ENCODE measurements around the gene MRPL28.
"Not testable (repeated sequence)": the region's sequence is repeated elsewhere in the genome, so short reads cannot be mapped to it uniquely, and the experiment has no call there.

MRPL28 gene

DNA sequence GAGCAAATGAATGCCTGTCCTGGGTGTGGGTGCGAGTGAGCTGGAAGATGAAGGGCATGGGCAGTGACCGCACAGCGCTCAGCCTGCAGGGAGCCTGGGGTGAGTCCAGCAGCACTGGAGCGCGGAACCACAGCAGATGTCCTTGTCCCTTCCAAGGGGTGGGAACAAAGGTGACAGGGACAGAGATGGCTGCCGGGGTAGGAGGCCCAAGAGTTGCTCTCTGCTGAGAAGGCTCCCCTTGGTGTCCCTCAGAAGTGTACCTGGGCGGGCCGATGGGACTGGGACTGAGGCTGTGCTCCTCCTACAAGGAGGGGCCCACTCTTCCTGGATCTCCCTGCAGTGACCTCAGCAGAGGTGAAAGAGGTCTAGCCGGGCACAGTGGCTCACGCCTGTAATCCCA, 19.0 kb upstream of the MRPL28 start:
- no peak for DNase-seq

DNA sequence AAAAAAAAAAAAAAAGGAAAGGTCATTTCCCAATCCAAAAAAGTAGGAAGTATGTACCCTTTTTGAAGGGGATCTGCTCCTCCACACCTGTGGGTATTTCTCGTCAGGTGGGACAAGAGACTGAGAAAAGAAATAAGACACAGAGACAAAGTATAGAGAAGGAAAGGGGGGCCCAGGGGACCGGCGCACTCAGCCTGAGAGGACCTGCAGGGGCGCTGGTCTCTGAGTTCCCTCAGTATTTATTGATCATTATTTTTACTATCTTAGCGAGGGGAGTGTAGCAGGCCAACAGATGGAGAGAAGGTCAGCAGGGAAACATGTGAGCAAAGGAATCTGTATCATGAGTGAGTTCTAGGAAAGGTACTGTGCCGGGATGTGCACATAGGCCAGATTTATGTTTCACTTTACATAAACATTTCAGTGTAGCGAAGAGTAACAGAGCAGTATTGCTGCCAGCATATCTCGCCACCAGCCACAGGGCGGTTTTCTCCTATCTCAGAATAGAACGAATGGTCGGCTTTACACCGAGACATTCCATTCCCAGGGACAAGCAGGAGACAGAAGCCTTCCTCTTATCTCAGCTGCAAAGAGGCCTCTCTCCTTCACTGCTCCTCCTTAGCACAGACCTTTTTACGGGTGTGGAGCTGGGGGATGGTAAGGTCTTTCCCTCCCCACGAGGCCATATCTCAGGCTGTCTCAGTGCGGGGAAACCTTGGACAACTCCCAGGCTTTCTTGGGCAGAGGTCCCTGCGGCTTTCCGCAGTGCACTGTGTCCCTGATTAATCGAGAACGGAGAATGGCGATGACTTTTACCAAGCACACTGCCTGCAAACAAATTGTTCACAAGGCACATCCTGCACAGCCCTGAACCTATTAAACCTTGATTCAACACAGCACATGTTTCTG, 17.7 kb upstream of the MRPL28 start:
- DNase-seq = not testable (repeated sequence)

DNA sequence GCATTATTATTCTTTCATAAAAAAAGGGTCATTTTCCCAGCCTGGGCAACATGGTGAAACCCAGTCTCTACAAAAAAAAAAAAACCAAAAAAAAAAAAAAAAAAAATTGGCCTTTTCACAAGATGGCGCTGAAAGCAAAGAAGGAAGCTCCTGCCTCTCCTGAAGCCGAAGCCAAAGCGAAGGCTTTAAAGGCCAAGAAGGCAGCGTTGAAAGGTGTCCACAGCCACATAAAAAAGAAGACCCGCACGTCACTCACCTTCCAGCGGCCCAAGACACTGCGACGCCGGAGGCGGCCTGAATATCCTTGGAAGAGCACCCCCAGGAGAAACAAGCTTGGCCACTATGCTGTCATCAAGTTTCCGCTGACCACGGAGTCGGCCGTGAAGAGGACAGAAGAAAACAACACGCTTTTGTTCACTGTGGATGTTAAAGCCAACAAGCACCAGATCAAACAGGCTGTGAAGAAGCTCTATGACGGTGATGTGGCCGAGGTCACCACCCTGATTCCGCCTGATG, 16.4 kb upstream of the MRPL28 start:
- DNase-seq = peak in 1 of 3 donors; percentile 43

DNA sequence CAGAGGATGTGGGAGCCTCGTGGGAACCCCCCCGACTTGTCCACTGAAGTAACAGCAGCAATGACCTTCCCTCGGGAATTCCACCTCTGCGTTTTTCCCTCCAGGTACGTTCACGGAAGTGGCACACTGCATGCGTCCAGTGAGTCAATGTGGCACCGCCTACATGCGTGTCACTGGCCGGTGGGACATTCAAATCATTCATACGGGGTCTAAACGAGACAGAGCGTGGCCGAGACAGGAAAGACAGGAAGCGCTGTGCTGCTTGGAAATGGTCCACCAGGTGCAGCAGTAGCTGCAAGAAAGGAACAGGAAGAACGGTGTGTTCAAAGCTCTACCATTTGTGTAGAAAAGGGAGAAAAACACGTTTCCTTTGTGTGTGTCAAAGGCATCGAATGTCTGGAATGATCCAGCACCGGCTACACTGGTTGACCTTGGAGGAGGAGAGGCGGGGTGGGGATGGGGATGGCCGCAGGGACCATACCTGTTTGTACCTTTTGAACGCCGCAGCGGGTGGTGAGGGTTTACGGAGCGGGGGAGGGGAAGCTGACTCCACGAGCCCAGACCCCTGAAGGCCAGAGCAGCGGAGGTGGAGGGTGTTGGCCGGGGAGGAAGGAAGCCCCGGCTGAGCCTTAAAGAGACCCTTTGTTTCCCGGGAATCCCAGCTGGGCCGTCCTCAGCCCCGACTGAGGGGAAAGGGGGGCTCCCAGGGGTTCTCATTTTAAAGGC, 13.2 kb upstream of the MRPL28 start:
- peak; percentile 41 to 63 (median 51) for DNase-seq

DNA sequence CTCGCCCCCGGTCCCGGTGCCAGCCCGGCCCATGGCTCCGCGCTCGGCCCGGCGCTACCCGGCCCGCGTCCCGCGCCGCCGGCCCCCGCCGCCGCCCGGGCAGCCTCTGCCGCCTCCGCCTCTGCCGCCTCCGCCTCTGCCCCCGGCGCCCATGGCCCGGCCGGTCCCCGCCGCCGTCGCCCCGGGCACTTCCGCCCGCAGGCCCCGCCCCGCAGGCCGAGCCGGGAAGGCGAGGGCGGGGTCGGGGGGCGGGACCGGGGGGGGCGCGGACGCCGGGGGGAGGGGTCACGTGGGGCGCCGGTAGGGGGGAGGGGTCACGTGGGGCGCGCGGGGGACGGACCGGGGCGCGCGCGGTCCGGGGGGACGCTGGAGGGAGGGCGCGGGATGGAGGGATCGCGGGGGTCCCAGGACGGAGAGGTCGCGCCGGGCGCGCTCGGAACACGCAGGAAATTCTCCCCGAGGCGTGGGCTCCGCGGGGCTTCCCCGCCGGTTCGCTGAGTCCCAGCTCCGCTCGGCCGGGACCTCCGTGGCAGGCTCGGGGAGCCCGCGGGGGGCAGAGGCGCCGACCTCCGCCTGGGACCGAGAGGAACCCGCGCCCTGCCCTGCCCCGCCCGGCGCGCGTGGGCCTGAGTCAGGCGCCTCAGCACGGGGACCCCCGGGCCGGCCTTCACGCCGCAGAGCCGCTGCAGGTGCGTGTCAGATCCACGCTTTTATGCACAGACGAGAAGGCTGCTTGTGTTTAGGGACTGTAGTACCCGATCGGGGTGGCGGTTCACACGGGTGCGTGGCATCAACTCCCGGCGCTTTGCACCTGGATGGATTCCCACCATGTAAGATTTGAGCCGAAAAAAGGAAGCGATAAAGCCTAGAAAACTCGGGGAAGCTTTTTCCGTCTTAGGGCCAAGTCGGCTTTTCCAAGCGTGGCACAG, 11.7 kb upstream of the MRPL28 start, which contains the start of gene PGAP6:
PGAP6 (minus strand) TSS at position 190 of the 929 bp plus-strand sequence; CDS start at position 33, 157 bp downstream.
- peak; percentile 82 to 96 (median 91) for DNase-seq

DNA sequence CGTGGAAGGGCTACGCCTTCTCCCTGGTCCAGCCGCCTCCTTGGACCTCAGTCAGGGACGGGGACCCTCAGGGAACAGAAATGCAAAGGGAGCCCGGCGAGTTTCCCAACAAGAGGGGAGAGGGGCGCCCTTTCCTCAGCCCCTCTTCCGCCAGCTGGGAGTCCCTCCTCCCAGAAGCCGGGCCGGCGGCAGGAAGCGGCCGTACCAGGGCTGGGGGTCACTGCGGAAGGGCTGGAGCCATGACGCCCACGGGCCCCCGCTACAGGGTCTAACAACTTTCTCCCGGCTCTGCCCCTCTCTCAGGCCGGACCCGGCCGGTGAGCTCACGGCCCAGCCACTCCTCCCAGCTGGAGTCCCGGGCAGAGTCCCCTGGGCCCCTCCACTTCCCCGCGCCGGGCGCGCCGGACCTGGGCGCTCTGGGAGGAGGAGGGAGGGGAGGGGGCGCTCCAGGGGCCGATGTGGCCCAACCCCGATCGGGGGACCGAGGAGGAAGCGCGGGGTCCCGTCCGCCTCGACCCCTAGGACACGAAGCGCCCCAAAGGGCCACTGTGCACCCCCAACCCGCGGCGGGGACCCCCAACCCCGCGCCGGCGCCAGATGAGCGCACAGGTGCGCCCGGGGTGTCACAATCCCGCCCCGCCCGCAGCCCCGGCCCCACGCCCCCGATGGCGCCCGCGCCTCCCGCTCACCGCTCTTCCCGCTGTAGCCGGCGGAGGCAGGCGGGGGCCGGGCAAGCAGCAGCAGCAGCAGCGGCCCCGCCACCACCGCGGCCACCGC, 10.9 kb upstream of the MRPL28 start:
- DNase-seq = peak; percentile 24 to 52 (median 35)

DNA sequence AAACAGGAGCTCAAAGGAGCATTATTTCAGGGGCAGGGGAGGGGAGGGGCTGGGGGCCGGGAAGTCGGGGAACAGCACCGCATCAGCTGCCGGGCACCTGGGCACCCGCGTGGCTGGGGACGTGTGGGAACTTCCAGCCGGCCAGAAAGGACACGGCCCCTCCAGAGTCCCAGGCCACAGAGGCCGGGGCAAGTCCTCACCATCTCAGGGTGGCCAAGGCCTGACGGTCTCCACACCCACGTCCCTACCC, 10.3 kb upstream of the MRPL28 start:
- DNase-seq = peak; percentile 40 to 51 (median 42)

DNA sequence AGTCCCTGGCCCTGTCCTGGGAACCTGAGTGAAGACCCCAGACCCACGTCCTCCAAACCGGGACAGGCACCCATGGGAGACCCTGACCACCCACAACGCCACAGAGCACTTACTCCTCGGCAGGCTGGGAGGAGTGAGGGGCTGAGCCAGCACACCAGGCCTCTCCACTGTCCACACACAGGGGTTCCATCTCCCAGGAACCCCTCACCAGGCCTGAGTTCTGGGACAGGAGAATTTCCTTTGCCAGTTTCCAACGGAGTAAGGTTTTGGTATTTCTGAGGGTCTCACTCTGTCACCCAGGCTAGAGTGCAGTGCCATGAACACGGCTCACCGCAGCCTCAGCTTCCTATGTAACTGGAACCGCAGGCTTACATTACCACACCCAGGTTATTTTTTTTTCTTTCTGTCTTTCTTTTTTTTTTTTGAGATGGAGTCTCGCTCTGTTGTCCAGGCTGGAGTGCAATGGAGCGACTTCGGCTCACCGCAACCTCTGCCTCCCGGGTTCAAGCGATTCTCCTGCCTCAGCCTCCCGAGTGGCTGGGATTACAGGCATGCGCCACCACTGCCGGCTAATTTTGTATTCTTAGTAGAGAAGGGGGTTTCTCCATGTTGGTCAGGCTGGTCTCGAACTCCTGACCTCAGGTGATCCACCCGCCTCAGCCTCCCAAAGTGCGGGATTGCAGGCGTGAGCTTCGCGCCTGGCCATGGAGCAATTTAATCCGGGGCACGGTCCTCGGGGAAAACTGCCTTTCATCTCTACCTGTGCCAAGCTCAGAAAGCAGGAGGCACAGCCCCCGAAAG, 9.8 kb upstream of the MRPL28 start:
- DNase-seq = no peak

DNA sequence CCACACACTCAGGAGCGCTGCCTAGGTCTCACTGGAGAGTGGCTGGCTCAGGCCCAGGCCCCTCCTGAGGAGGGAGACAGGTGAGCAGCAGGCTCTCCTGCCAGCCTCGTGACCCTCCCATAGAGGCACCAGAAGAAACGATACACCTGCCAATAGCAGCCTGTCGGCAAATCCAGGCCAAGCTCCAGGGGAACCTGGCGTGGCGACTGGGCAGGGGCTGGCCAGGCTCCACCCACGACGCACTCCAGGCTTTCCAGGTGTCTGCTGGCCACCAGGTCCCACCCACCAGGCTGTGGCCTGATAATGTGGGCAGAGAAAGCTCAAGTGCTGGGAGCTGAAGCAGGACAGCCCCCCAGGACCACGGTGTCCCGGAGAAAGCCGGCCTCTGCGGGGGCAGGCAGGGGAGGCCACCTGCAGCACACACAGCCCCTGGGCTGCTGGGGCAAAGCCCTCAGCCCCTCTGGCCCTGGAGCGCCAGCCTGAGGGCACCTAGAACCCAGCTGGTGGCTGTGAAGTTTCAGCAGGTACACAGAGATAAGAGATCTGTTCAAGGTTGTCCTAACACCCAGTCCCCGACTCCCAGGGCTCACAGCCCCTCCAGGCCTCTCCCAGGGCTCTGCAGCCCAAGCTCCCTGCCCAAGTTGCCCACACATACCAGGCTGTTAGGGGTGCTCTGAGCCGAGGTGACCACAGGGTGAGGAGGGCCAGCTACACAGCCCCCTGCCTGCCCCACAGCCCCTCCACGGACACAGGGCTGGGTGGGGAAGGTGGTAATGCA, 9.0 kb upstream of the MRPL28 start:
- no peak for DNase-seq

DNA sequence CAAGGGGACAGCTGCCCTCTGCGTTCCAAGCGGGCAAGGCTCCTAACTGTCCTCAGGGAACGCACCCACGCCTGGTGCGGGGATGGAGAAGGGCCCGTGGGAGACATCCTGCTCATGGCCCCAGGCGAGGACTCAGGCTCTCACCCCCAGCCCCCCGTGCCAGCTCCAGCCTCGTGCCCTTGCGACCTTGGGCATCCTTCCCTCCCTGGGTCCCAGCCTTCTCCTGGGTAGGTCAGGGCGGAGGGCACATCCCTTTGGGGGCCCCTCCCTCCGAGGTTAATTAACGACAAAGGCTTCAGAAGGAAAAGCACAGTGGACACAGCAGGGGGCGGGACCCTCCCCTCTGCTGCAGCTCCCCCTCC, 8.5 kb upstream of the MRPL28 start:
- DNase-seq = no peak

DNA sequence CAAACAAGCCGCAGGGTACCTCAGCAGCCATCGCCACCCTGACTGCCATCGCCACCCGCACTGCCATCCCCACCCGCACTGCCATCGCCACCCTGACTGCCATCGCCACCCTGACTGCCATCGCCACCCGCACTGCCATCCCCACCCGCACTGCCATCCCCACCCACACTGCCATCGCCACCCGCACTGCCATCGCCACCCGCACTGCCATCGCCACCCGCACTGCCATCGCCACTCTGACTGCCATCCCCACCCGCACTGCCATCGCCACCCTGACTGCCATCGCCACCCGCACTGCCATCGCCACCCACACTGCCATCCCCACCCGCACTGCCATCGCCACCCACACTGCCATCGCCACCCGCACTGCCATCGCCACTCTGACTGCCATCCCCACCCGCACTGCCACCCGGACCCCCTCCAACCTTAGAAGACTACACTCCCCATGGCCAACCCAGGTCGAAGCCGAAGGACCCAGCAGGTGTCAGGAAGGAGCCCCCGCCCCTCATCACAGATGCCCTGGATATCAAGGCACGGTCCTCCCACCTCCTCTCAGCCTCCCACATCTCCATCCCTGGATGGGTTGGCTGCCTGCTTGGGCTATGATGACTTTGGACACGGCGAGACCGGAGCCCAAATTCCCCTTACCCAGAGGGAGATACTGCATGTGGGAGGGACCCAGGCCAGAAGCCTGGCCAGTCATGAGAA, 7.9 kb upstream of the MRPL28 start:
- not testable (repeated sequence) for DNase-seq

DNA sequence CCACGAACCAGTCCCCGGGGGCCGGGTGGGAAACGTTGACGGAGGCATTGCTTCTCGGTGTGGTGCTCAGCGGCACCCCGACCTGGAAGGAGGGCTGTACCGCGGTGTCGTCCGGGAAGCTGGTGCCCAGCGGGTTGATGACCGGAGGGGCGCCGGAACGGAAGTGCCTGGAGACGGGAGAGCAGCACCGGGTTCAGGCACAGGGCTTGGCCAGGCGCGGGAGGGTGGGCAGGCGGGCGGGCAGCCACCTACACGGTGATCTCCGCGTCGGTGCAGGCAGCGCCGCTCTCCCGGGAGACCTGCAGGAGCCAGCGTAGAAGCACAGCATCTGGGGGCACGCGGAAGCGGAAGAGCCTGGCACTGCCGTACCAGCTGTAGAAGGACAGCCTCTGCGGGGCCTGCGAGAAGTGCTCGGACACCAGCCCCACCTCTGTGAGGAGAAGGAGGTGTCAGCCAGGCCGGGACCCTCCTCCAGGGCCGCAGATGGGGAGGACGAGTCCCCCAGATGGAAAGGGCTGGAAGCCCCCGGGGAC, 7.1 kb upstream of the MRPL28 start:
- no peak for DNase-seq

DNA sequence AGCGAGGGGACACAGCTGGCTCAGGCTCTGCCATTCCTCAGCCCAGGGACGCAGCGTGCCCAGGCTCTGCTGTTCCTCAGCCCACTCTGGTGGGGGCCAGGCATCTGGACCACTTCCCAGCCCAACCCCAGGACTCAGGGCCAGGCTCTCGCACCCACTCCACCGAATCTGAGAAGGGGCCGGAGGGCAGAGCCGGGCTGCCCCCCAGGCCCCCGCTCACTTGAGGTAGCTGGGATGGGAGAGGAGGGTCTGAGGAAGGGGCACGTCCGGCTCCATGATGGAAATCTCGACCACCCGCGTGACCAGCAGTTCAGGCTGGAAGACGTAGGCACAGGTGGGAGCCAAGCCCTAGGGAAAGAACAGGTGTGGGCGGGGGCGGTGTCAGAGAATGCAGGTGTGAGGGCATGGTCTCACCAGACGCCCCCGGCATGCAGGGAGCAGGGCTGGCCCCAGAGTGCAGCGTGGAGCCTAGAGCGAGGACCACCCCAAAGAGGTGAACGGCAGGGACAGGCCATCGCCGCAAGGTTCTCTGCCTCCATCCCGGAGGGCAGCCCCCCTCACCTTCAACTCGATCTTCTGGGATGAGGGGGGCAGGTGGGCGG, 6.6 kb upstream of the MRPL28 start:
- DNase-seq = no peak

DNA sequence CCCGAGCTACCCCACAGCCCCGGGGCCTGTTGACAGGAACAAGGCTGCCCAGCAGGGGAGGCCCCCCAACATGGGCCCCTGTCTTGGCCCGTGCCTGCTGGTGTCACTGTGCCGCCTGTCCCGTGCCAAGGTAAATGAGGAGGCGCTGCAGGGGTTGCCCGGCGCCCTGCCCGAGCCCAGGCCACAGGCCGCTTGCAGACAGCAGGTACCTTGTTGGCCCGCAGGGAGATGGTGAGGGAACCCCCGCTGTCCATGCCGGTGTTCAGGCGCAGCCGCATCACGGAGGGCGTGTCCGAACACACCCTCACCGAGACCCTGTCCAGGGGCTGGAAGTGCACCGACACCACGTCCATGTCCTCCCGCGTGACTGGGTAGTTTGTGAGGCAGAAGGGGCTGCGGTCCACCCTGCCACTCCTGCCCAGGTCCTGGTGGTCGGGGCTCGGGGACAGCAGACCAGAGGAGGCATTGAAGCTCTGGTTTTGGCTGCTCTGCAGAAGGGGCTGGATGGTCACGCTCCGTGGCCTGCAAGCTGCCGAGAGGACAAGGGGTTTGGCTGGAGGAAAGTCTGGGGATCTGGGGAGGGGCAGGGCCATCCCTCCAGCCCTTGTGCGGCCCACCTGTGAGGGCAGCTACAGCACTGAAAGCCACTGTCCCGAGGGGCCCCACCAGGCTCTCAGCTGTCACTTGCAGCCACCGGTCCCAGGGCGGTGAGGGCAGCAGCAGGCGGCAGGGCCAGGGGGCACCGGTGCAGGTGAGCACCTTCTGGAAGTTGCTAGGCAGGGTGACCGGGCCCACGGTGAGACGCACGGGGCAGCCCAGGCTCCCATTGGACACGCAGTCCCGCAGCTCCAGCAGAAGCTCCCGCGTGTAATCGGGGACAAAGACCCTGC, 5.8 kb upstream of the MRPL28 start:
- no peak for DNase-seq

DNA sequence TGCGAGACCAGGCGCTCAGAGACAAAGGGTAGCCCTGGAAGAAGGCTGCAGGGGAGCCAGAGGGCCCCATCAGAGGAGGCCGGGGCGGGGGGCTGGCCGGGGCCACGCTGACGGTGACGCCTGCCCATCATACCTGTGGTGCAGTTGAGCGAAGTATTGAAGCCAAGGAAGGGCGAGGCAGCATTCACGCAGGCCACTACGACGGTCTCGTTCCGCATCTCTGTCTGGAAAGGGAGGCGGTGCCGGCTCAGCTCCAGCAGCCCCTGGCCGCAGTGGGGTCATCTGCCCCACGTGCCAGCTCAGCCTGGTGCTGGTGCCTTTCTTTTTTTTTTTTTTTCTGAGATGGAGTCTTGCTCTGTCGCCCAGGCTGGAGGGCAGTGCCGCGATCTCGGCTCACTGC, 4.9 kb upstream of the MRPL28 start:
- DNase-seq = no peak

DNA sequence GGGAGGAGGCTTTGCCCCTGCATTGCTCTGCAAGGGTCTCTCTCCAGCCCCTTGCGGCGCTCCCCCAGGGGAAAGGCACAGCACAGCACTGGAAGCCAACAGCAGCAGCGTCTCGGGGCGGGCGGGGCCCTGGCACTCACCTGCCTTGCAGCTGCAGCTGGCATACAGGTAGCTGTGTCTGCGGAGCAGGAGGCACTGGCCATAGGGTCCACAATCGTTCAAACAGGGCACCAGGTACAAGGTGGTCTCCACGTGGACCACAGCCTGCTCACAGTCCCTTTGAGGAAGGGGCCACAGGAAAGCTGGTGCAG, 4.2 kb upstream of the MRPL28 start:
- no peak for DNase-seq

DNA sequence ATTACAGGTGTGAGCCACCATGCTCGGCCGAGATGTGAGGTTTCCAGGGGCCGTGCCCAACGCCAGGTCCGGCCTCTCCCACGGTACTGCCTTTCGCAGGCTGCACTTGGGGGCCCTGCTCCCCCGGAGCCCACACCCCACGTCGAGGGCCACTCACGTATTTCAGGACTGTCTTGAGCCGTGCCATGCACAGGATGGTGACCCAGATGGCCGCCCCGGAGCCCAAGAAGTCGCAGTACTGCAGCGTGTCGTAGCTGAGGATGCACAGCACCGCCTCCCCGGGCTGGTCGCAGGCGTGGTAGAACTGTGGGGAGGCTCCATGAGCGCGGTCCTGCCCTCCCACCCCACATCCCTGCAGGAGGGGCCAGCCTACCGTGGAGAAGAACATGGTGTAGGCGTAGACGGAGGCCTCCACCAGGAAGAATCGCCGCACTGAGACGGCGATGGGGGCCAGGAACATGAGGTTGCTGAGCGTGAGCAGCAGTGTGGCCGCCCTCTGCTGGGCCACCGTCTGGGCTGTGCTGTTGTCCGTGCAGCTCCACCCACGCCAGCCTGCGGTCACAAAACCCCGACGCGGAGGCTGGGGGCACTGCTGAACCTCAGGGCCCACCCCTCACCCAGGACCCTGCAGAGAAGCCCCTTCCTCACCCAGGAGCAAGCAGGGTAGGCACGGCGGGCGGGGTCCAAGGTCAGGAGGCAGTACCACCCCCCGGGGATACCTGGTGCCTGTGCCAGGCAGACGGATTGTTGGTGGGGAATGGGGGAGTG, 3.7 kb upstream of the MRPL28 start:
- DNase-seq = no peak
